ENCODE data around the gene SLC24A3.

DNA sequence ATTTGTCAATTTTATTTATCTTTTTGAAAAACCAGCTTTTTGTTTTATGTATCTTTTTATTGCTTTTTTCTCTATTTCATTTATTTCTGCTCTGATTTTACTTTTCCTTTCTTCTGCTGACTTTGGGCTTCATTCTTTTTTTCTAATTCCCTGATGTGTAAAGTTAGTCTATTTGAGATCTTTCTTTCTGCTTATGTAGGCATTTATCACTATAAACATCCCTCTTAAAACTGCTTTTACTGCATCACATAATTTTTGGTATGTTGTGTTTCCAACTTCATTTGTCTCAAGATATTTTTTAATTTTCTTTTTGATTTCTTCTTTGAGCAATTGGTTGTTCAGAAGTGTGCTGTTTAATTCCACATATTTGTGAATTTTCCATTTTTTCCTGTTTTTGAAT lies 174.8 kb downstream of the SLC24A3 start:
- TF ChIP-seq, protein P1, sequence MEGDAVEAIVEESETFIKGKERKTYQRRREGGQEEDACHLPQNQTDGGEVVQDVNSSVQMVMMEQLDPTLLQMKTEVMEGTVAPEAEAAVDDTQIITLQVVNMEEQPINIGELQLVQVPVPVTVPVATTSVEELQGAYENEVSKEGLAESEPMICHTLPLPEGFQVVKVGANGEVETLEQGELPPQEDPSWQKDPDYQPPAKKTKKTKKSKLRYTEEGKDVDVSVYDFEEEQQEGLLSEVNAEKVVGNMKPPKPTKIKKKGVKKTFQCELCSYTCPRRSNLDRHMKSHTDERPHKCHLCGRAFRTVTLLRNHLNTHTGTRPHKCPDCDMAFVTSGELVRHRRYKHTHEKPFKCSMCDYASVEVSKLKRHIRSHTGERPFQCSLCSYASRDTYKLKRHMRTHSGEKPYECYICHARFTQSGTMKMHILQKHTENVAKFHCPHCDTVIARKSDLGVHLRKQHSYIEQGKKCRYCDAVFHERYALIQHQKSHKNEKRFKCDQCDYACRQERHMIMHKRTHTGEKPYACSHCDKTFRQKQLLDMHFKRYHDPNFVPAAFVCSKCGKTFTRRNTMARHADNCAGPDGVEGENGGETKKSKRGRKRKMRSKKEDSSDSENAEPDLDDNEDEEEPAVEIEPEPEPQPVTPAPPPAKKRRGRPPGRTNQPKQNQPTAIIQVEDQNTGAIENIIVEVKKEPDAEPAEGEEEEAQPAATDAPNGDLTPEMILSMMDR (conservative IDR thresholded peaks at IDR 0.05): no peak
- TF ChIP-seq EZH2 (IDR thresholded peaks at IDR 0.05; ENCODE audit: low read depth): no peak

Measured in PC-9 (cell line).